GM12878 (cell line): ENCODE measurements around the gene MAD1L1.

ENCODE experiments used
- EP300 ChIP-seq, 2 experiments: fragments of 150-350 bp in 1 of 2; IDR thresholded peaks; 2 replicates each; pipeline ENCODE4 v1.6.1; 2011 to 2012; ENCODE audit warnings: low read depth in 2 of 2, low read length in 2 of 2, borderline replicate concordance in 1 of 2, improper control_type of control experiment in 1 of 2, inconsistent platforms in 1 of 2; ENCODE audit not compliant: control insufficient read depth in 1 of 2
- NR2C1 ChIP-seq: fragments of 450-650 bp; IDR thresholded peaks from 2 replicates; pipeline ENCODE4 v1.6.1; 2017; ENCODE audit warnings: antibody characterized with exemption, mild to moderate bottlenecking, moderate library complexity
- POLR2AphosphoS5 ChIP-seq: IDR thresholded peaks from 2 replicates; pipeline ENCODE4 v1.6.1; 2011; ENCODE audit warnings: mild to moderate bottlenecking, low read length, inconsistent platforms

GRCh38 chr7:1899951-1900762 is 332.6 kb downstream of the MAD1L1 start:
- no peak for TF ChIP-seq NR2C1
- no peak for TF ChIP-seq POLR2AphosphoS5
- TF ChIP-seq EP300 (IDR thresholded peaks at IDR 0.05; ENCODE audit: borderline replicate concordance in 1 of 2, control insufficient read depth in 1 of 2, low read depth in 2 of 2, low read length in 2 of 2), result no peak
